Caco-2 (cell line): Measurements from ENCODE around the gene NLRP6. TPM values are rescaled to one million over a fixed set of nuclear protein-coding genes. Genes with fewer than 3 reads are reported as not detected.

ENCODE experiments used
- BruUV-seq: library from RNA; stranded (reverse); fragments of 400-500 nt; replicated peaks from 2 replicates; lab custom pipeline; 2021; lab: Mats Ljungman, UMichigan
- CTCF ChIA-PET: fragments of 300-600 bp; sonication (Branson Sonifier 250); formaldehyde crosslinking; loops from one replicate; lab custom pipeline; 2022; ENCODE audit warnings: antibody characterized with exemption; lab: Charles Lee
- POLR2A ChIA-PET: fragments of 300-600 bp; sonication (Branson Sonifier 250); formaldehyde crosslinking; loops from one replicate; lab custom pipeline; 2022; ENCODE audit warnings: antibody characterized with exemption; lab: Charles Lee
- DNase-seq, 2 experiments: peaks; one replicate each; pipeline versions ENCODE4 v3.0.0 to v3.0.0-alpha.2; 2020 to 2022
- H3K27me3 ChIP-seq: replicated peaks from 2 replicates; pipeline ENCODE4 v1.6.0; 2011; ENCODE audit warnings: low read length; ENCODE audit not compliant: control insufficient read depth, insufficient read depth
- H3K36me3 ChIP-seq: 2 replicates; pipeline ENCODE4 v1.5.1; 2011; ENCODE audit warnings: low read length; ENCODE audit not compliant: control insufficient read depth, insufficient read depth
- H3K4me1 ChIP-seq: fragments of 250-450 bp; sonication (Bioruptor Pico); 2 replicates; pipeline ENCODE4 v1.5.1; 2020; ENCODE audit warnings: mild to moderate bottlenecking
- H3K4me3 ChIP-seq: 2 replicates; pipeline ENCODE4 v1.5.1; 2011; ENCODE audit warnings: low read depth, mild to moderate bottlenecking, control low read depth, low read length
- H3K9me3 ChIP-seq: fragments of 250-450 bp; sonication (Bioruptor Pico); 2 replicates; pipeline ENCODE4 v1.5.1; 2020; ENCODE audit warnings: mild to moderate bottlenecking, moderate library complexity
- H3K27ac Mint-ChIP-seq: one replicate; pipeline ENCODE4 v1.8.0; 2022; ENCODE audit warnings: mixed read lengths; ENCODE audit not compliant: unreplicated experiment
- H3K27me3 Mint-ChIP-seq: one replicate; pipeline ENCODE4 v1.8.0; 2022; ENCODE audit warnings: mixed read lengths; ENCODE audit not compliant: insufficient read depth, unreplicated experiment
- H3K36me3 Mint-ChIP-seq: one replicate; pipeline ENCODE4 v1.8.0; 2022; ENCODE audit warnings: mild to moderate bottlenecking, mixed read lengths; ENCODE audit not compliant: insufficient read depth, unreplicated experiment
- H3K4me1 Mint-ChIP-seq: one replicate; pipeline ENCODE4 v1.8.0; 2022; ENCODE audit warnings: low read depth, mixed read lengths; ENCODE audit not compliant: unreplicated experiment
- H3K4me3 Mint-ChIP-seq: one replicate; pipeline ENCODE4 v1.8.0; 2022; ENCODE audit warnings: mild to moderate bottlenecking, moderate library complexity, mixed read lengths; ENCODE audit not compliant: unreplicated experiment
- H3K9me3 Mint-ChIP-seq: one replicate; pipeline ENCODE4 v1.8.0; 2022; ENCODE audit warnings: mixed read lengths; ENCODE audit not compliant: unreplicated experiment
- intact Hi-C: fragments of 100-400 bp; cut with micrococcal nuclease; formaldehyde crosslinking; loops from one replicate; pipeline ENCODE4 v1.10.0; 2022; ENCODE audit not compliant: unreplicated experiment
- total RNA-seq: library from RNA; stranded (reverse); gene quantifications from 2 replicates; pipeline ENCODE4 v1.2.3, GENCODE V29; 2022
- TF ChIP-seq, protein P1 (sequence below), 2 experiments: fragments of 200-600 bp in 1 of 2; IDR thresholded peaks; 1 replicate in 1 of 2; 2 replicates in 1 of 2; pipeline versions ENCODE4 v1.5.1 to v1.8.0; 2011 to 2022; ENCODE audit warnings: antibody characterized with exemption in 1 of 2, control low read depth in 1 of 2, inconsistent platforms in 1 of 2, low read depth in 1 of 2, low read length in 1 of 2, mild to moderate bottlenecking in 1 of 2, moderate library complexity in 1 of 2; ENCODE audit not compliant: insufficient read depth in 1 of 2, severe bottlenecking in 1 of 2, unreplicated experiment in 1 of 2

NLRP6 gene
- total RNA-seq, 1 experiment from 2014 or later: not detected

DNA sequence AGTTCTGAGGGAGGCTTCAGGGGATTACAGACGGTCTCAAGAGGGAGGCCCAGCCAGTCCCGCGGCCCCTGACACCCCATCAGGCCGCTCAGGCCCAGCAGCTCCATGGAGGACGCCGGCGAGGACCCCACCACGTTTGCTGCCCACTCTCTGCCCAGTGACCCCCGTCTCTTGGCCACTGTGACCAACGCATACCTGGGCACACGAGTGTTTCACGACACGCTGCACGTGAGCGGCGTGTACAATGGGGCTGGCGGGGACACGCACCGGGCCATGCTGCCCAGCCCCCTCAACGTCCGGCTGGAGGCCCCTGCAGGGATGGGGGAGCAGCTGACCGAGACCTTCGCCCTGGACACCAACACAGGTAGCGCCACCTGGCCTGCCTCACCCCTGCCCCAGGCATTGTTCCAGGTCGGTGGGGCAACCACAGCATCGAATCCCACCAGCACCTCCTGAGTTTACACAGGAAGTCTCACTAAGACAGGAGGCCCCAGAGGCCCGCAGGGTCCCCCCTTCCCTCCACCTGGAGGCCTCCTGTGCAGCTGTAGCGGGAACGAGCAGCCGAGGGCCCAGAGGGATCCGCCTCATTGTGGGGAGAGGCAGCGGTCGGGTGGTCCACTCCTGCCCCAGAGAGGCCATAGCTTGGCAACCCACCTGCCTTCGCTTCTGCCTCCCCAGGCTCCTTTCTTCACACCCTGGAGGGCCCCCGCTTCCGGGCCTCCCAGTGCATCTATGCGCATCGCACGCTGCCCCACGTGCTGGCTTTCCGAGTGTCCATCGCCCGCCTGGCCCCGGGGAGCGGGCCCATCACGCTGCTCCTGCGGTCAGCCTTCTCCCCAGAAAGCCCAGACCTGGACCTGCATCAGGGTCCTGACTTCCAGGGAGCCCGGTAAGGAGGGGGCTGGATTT, 11.8 kb downstream of the NLRP6 start:
- peak in 1 of 2 experiments; percentile 42 for DNase-seq
- Mint-ChIP-seq H3K27me3 (no peaks in the 10 kb centered on the region), H3K4me1 (peaks cover 7% of the 10 kb centered on the region), H3K4me3 (peak overlapping the region; percentile 59), H3K9me3 (no peaks in the 10 kb centered on the region), H3K27ac (peak overlapping the region; percentile 16), H3K36me3 (peaks cover 27% of the 10 kb centered on the region)
- H3K4me3 ChIP-seq: peak overlapping the region; percentile 51
- TF ChIP-seq, protein P1, sequence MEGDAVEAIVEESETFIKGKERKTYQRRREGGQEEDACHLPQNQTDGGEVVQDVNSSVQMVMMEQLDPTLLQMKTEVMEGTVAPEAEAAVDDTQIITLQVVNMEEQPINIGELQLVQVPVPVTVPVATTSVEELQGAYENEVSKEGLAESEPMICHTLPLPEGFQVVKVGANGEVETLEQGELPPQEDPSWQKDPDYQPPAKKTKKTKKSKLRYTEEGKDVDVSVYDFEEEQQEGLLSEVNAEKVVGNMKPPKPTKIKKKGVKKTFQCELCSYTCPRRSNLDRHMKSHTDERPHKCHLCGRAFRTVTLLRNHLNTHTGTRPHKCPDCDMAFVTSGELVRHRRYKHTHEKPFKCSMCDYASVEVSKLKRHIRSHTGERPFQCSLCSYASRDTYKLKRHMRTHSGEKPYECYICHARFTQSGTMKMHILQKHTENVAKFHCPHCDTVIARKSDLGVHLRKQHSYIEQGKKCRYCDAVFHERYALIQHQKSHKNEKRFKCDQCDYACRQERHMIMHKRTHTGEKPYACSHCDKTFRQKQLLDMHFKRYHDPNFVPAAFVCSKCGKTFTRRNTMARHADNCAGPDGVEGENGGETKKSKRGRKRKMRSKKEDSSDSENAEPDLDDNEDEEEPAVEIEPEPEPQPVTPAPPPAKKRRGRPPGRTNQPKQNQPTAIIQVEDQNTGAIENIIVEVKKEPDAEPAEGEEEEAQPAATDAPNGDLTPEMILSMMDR (IDR thresholded peaks at IDR 0.05; ENCODE audit: insufficient read depth in 1 of 2, low read depth in 1 of 2, low read length in 1 of 2, severe bottlenecking in 1 of 2, unreplicated experiment in 1 of 2): no peak
- no peaks in the 10 kb centered on the region for H3K36me3 ChIP-seq
- H3K4me1 ChIP-seq: peaks cover 7% of the 10 kb centered on the region
- BruUV-seq: TSS peak; percentile 17
- H3K9me3 ChIP-seq: no peaks in the 10 kb centered on the region
- POLR2A ChIA-PET: interaction anchor here (0.7 kb wide), 1 partner anchor 83 kb away, joined by 3 read pairs; the partner anchor contains the start of genes BET1L and RIC8A
- H3K27me3 ChIP-seq: no peaks in the 10 kb centered on the region
- intact Hi-C loops: no loop called here
- CTCF ChIA-PET: interaction anchor here (0.9 kb wide), 1 partner anchor 159 kb away, joined by 3 read pairs; no protein-coding TSS in a partner anchor

DNA sequence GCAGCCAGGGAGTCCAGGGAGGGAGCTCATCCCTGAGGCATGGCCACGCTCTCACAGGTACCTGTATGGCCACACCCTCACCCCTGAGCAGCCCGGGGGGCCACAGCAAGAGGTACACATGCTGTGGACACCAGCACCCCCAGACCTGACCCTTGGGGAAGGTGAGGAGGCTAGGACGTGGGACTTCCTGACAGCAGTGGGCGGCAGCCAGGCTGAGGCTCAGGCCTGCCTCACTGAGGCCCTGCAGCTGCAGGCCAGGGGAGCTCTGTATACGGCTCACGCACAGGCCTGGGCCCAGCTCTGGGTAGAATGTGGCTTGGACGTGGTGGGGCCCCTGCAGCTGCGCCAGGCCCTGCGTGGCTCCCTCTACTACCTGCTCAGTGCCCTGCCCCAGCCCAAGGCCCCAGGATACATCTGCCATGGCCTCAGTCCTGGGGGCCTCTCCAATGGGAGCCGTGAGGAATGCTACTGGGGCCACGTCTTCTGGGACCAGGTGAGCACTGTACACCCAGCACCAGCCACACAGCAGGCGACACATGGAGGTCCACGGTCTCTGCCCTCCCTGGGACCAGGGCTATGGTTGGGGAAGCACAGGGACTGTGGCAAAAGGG, 12.5 kb downstream of the NLRP6 start:
- intact Hi-C loops: no loop called here
- CTCF ChIA-PET: no interaction called here
- H3K4me1 Mint-ChIP-seq: peaks cover 7% of the 10 kb centered on the region

More for the DNA sequence above, 12.5 kb downstream of the NLRP6 start:
- peak overlapping the region; percentile 59 for H3K4me3 Mint-ChIP-seq
- no peaks in the 10 kb centered on the region for H3K27me3 ChIP-seq
- H3K36me3 Mint-ChIP-seq: peaks cover 27% of the 10 kb centered on the region
- no TSS peak for BruUV-seq
- no peaks in the 10 kb centered on the region for H3K36me3 ChIP-seq
- TF ChIP-seq, protein P1 (IDR thresholded peaks at IDR 0.05; ENCODE audit: insufficient read depth in 1 of 2, low read depth in 1 of 2, low read length in 1 of 2, severe bottlenecking in 1 of 2, unreplicated experiment in 1 of 2): no peak
- H3K27ac Mint-ChIP-seq: no peak overlapping the region
- peaks cover 7% of the 10 kb centered on the region for H3K4me1 ChIP-seq
- no peak overlapping the region for H3K4me3 ChIP-seq
- no peaks in the 10 kb centered on the region for H3K27me3 Mint-ChIP-seq
- no peaks in the 10 kb centered on the region for H3K9me3 Mint-ChIP-seq
- POLR2A ChIA-PET: no interaction called here
- DNase-seq: peak in 1 of 2 experiments; percentile 34
- no peaks in the 10 kb centered on the region for H3K9me3 ChIP-seq
